ENCODE results near the gene WDR45B.

DNA sequence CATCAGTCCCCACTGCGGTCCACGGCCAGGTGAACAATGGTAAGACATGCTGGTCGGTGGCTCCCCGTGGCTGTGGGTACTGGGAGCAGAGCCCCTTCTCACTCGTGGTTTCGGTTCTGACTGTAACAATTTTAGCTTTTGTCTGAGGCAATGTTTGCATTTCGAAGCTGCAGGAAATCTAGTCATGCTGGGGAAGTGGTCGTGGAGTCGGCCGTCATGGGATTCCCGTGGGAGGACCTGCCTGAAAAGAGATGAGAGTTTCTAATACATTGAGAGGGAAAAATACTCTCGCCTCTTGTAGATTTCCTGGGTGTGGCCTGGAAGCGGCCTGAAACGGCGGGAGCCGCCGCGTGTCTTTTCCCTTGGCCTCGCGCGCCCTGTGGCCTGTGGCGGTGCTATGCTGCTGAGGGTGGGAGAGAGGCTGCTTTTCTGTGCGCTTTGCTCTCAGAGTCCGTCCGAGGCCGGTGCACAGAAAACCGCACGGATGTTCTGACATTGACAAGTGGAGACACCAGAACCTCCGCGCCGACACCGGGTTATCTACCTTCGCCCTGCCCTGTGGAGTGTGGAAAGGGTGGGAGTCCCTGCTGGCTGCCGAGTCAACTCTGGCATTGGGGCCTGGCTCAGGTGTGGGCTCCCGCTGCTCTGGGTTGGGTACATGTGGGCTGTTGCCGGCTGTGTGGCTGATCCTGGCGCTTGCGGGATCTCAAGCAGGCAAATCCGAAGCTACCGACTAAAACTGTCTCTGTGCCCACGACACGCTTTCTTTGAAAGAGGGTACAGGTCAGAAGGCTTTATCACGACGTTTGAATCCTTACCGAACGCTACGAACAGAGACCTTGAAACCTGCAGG is 60.8 kb downstream of the WDR45B start:
- TF ChIP-seq, protein P1, sequence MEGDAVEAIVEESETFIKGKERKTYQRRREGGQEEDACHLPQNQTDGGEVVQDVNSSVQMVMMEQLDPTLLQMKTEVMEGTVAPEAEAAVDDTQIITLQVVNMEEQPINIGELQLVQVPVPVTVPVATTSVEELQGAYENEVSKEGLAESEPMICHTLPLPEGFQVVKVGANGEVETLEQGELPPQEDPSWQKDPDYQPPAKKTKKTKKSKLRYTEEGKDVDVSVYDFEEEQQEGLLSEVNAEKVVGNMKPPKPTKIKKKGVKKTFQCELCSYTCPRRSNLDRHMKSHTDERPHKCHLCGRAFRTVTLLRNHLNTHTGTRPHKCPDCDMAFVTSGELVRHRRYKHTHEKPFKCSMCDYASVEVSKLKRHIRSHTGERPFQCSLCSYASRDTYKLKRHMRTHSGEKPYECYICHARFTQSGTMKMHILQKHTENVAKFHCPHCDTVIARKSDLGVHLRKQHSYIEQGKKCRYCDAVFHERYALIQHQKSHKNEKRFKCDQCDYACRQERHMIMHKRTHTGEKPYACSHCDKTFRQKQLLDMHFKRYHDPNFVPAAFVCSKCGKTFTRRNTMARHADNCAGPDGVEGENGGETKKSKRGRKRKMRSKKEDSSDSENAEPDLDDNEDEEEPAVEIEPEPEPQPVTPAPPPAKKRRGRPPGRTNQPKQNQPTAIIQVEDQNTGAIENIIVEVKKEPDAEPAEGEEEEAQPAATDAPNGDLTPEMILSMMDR (IDR thresholded peaks at IDR 0.05) = no peak
- no peak for TF ChIP-seq POLR2AphosphoS5 (IDR thresholded peaks at IDR 0.05)
- TF ChIP-seq EP300 (IDR thresholded peaks at IDR 0.05) = no peak

Data from esophagus muscularis mucosa (tissue), 4 donors.